Trophoblast cell (in vitro differentiated cells and primary cell): ENCODE results near the gene SLC6A8.

Source experiments
- DNase-seq, 2 donors: peaks; one replicate each; pipeline ENCODE4 v3.0.0-alpha.2; 2016
- H2AFZ ChIP-seq: 2 replicates; pipeline ENCODE4 v1.6.1; 2013; ENCODE audit warnings: low read length, moderate library complexity, mild to moderate bottlenecking; ENCODE audit not compliant: insufficient read depth, poor library complexity
- H2AK5ac ChIP-seq: 2 replicates; pipeline ENCODE4 v1.6.1; 2013; ENCODE audit warnings: mild to moderate bottlenecking, low read length
- H2BK120ac ChIP-seq: 2 replicates; pipeline ENCODE4 v1.6.1; 2013; ENCODE audit warnings: low read length, mild to moderate bottlenecking, moderate library complexity; ENCODE audit not compliant: insufficient read depth, poor library complexity
- H2BK12ac ChIP-seq: 2 replicates; pipeline ENCODE4 v1.6.1; 2013; ENCODE audit warnings: mild to moderate bottlenecking, low read length, moderate library complexity
- H2BK5ac ChIP-seq: 2 replicates; pipeline ENCODE4 v1.6.1; 2013; ENCODE audit warnings: low read length, low read depth, moderate library complexity, mild to moderate bottlenecking; ENCODE audit not compliant: poor library complexity
- H3K14ac ChIP-seq: 2 replicates; pipeline ENCODE4 v1.6.1; 2013; ENCODE audit warnings: mild to moderate bottlenecking, low read length
- H3K18ac ChIP-seq: 2 replicates; pipeline ENCODE4 v1.6.1; 2013; ENCODE audit warnings: mild to moderate bottlenecking, low read length
- H3K23ac ChIP-seq: 2 replicates; pipeline ENCODE4 v1.6.1; 2013; ENCODE audit warnings: low read length
- H3K27ac ChIP-seq: 2 replicates; pipeline ENCODE4 v1.5.1; 2013; ENCODE audit warnings: low read depth, mild to moderate bottlenecking, inconsistent platforms, low read length, moderate library complexity
- H3K27me3 ChIP-seq: 2 replicates; pipeline ENCODE4 v1.6.1; 2013; ENCODE audit warnings: inconsistent platforms, mild to moderate bottlenecking, low read length, moderate library complexity; ENCODE audit not compliant: insufficient read depth
- H3K36me3 ChIP-seq, 2 experiments: 1 replicate in 1 of 2; 2 replicates in 1 of 2; pipeline ENCODE4 v1.6.1; 2013; ENCODE audit warnings: low read length in 2 of 2, mild to moderate bottlenecking in 2 of 2, moderate library complexity in 1 of 2; ENCODE audit not compliant: insufficient read depth in 2 of 2, control insufficient read depth in 1 of 2
- H3K4ac ChIP-seq: 2 replicates; pipeline ENCODE4 v1.6.1; 2013; ENCODE audit warnings: low read depth, mild to moderate bottlenecking, low read length, moderate library complexity
- H3K4me1 ChIP-seq, 2 experiments: 1 replicate in 1 of 2; 2 replicates in 1 of 2; pipeline ENCODE4 v1.6.1; 2013; ENCODE audit warnings: low read length in 2 of 2, mild to moderate bottlenecking in 2 of 2, moderate library complexity in 1 of 2; ENCODE audit not compliant: insufficient read depth in 2 of 2, control insufficient read depth in 1 of 2
- H3K4me2 ChIP-seq: 2 replicates; pipeline ENCODE4 v1.6.1; 2013; ENCODE audit warnings: inconsistent platforms, mild to moderate bottlenecking, low read length, moderate library complexity
- H3K4me3 ChIP-seq: 2 replicates; pipeline ENCODE4 v1.5.1; 2013; ENCODE audit warnings: mild to moderate bottlenecking, low read depth, low read length, inconsistent platforms
- H3K79me1 ChIP-seq: one replicate; pipeline ENCODE4 v1.6.1; 2013; ENCODE audit warnings: low read length
- H3K79me2 ChIP-seq: 2 replicates; pipeline ENCODE4 v1.6.1; 2013; ENCODE audit warnings: low read length, mild to moderate bottlenecking; ENCODE audit not compliant: control insufficient read depth, insufficient read depth, poor library complexity
- H3K9ac ChIP-seq: 2 replicates; pipeline ENCODE4 v1.6.1; 2013; ENCODE audit warnings: mild to moderate bottlenecking, low read length
- H3K9me3 ChIP-seq: 2 replicates; pipeline ENCODE4 v1.6.1; 2013; ENCODE audit warnings: low read depth, mild to moderate bottlenecking, control low read depth, inconsistent platforms, low read length; ENCODE audit not compliant: insufficient read depth
- H4K12ac ChIP-seq: 2 replicates; pipeline ENCODE4 v1.6.1; 2013; ENCODE audit warnings: low read depth, mild to moderate bottlenecking, low read length, moderate library complexity
- H4K8ac ChIP-seq: 2 replicates; pipeline ENCODE4 v1.6.1; 2013; ENCODE audit warnings: low read depth, mild to moderate bottlenecking, low read length, moderate library complexity
- H4K91ac ChIP-seq: one replicate; pipeline ENCODE4 v1.6.1; 2013; ENCODE audit warnings: low read depth, mild to moderate bottlenecking, low read length, moderate library complexity
- WGBS: extraction: QIAGEN DNeasy Blood & Tissue Kit; methylation state at CpG from one replicate; pipeline ENCODE4 v1.1.7; 2013; ENCODE audit warnings: missing lambda C conversion rate; ENCODE audit not compliant: insufficient read length, insufficient coverage; ENCODE audit errors: extremely low coverage; 5-methylcytosine and 5-hydroxymethylcytosine counted together

The SLC6A8 gene

DNA sequence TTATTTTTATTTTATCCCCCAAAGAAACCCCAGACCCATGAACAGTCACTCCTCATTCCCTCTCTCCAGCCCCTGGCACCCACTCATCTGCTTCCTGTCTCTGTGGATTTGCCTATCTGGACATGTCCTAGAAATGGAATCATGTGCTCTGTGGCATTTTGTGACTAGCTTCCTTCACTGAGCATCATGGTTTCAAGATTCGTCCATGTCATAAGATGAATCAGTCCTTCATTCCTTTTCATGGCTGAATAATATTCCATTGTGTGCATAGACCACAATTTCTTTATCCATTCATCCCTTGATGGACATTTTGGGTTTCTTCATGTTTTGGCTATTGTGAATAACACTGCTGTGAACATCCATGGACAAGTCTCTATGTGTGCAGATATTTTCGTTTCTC lies 47.1 kb downstream of the SLC6A8 start:
- no peak overlapping the region for H3K23ac ChIP-seq
- peaks cover 3 to 4% of the 10 kb centered on the region in 2 experiments for H3K4me1 ChIP-seq
- no peak overlapping the region for H2BK5ac ChIP-seq
- H2BK120ac ChIP-seq, result no peak overlapping the region
- H3K4me2 ChIP-seq, result no peak overlapping the region
- H3K27ac ChIP-seq, result no peak overlapping the region
- no peak overlapping the region for H4K12ac ChIP-seq
- no peak overlapping the region for H2AFZ ChIP-seq
- peaks cover 7% of the 10 kb centered on the region in 2 experiments for H3K36me3 ChIP-seq
- no peaks in the 10 kb centered on the region for H3K79me2 ChIP-seq
- no peak overlapping the region for H3K9ac ChIP-seq
- no peak overlapping the region for H3K14ac ChIP-seq
- no peak overlapping the region for H3K4ac ChIP-seq
- no peak overlapping the region for H2AK5ac ChIP-seq
- WGBS, result no CpG with 5 or more reads among the region's 2 CpGs
- H4K91ac ChIP-seq, result no peak overlapping the region
- H3K18ac ChIP-seq, result no peak overlapping the region
- no peaks in the 10 kb centered on the region for H3K27me3 ChIP-seq
- no peak overlapping the region for H3K4me3 ChIP-seq
- H4K8ac ChIP-seq, result no peak overlapping the region
- H2BK12ac ChIP-seq, result no peak overlapping the region
- peaks cover 4% of the 10 kb centered on the region for H3K9me3 ChIP-seq
- H3K79me1 ChIP-seq, result no peaks in the 10 kb centered on the region
- no peak for DNase-seq

- no peak overlapping the region for H4K91ac ChIP-seq
- no peak overlapping the region for H3K4ac ChIP-seq
- no peak overlapping the region for H3K23ac ChIP-seq
- peaks cover 4% of the 10 kb centered on the region for H3K9me3 ChIP-seq
- no peak overlapping the region for H2AK5ac ChIP-seq
- no peaks in the 10 kb centered on the region for H3K79me1 ChIP-seq
- no peak for DNase-seq
- H4K12ac ChIP-seq, result no peak overlapping the region
- no peak overlapping the region for H2AFZ ChIP-seq
- peaks cover 3 to 4% of the 10 kb centered on the region in 2 experiments for H3K4me1 ChIP-seq
- H3K27me3 ChIP-seq, result no peaks in the 10 kb centered on the region
- no peaks in the 10 kb centered on the region for H3K79me2 ChIP-seq
- no peak overlapping the region for H3K4me2 ChIP-seq
- no CpG with 5 or more reads among the region's 9 CpGs for WGBS
- H3K36me3 ChIP-seq, result peaks cover 7% of the 10 kb centered on the region in 2 experiments
- no peak overlapping the region for H3K4me3 ChIP-seq
- H3K18ac ChIP-seq, result no peak overlapping the region
- H3K27ac ChIP-seq, result no peak overlapping the region
- H2BK120ac ChIP-seq, result no peak overlapping the region
- H3K9ac ChIP-seq, result no peak overlapping the region
- no peak overlapping the region for H2BK5ac ChIP-seq
- H2BK12ac ChIP-seq, result no peak overlapping the region
- H4K8ac ChIP-seq, result no peak overlapping the region
- H3K14ac ChIP-seq, result no peak overlapping the region
Observed at GRCh38 chrX:153735274-153735673, 47.5 kb downstream of the SLC6A8 start.

GRCh38 chrX:153736071-153736820 lies 48.5 kb downstream of the SLC6A8 start:
- H3K27me3 ChIP-seq, result no peaks in the 10 kb centered on the region
- H3K4me2 ChIP-seq, result no peak overlapping the region
- no peak overlapping the region for H3K4ac ChIP-seq
- H3K14ac ChIP-seq, result no peak overlapping the region
- H3K79me1 ChIP-seq, result no peaks in the 10 kb centered on the region
- H3K23ac ChIP-seq, result no peak overlapping the region
- no peak overlapping the region for H3K18ac ChIP-seq
- no peak overlapping the region for H2AK5ac ChIP-seq
- no peak overlapping the region for H2BK5ac ChIP-seq
- H2BK120ac ChIP-seq, result no peak overlapping the region
- no peak overlapping the region for H4K91ac ChIP-seq
- H4K8ac ChIP-seq, result no peak overlapping the region
- no peak overlapping the region for H4K12ac ChIP-seq
- peaks cover 7 to 10% of the 10 kb centered on the region in 2 experiments for H3K36me3 ChIP-seq
- no peak overlapping the region for H2AFZ ChIP-seq
- H2BK12ac ChIP-seq, result no peak overlapping the region
- H3K27ac ChIP-seq, result no peak overlapping the region
- WGBS, result no CpG with 5 or more reads among the region's 30 CpGs
- no peaks in the 10 kb centered on the region for H3K79me2 ChIP-seq
- no peak overlapping the region for H3K9ac ChIP-seq
- H3K9me3 ChIP-seq, result peaks cover 4% of the 10 kb centered on the region
- no peak for DNase-seq
- H3K4me3 ChIP-seq, result no peak overlapping the region
- peaks cover 3 to 4% of the 10 kb centered on the region in 2 experiments for H3K4me1 ChIP-seq

DNA sequence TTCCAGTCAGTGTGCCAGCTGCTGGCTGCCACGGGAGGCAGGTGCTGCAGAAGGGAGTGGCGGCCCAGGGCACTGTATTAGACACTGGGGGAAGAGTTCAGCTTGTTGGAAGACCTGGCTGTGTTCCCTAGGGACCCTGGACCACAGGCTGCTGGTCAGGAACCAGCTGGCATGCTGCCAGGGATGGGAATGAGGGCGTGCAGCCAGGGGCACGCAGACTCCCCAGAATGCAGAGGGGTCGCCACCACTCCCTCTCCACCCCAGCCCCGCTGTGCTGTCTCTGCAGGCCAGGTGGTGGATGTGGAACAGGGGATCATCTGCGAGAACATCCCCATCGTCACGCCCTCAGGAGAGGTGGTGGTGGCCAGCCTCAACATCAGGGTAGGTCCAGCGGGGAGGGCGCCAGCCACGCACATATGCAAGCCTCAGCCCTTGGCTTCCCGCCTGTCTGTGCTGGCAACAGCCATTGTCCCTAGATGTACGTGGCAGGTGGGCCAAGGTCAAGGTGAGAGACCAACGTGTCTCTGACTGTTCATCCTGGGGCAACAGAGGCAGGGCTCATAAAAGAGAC lies 49.2 kb downstream of the SLC6A8 start:
- peaks cover 3 to 4% of the 10 kb centered on the region in 2 experiments for H3K4me1 ChIP-seq
- H3K27me3 ChIP-seq, result no peaks in the 10 kb centered on the region
- H2AK5ac ChIP-seq, result no peak overlapping the region
- no peak overlapping the region for H3K4me3 ChIP-seq
- no peak overlapping the region for H4K91ac ChIP-seq
- no peak overlapping the region for H3K14ac ChIP-seq
- no peak overlapping the region for H3K9ac ChIP-seq
- H2BK5ac ChIP-seq, result no peak overlapping the region
- no peak overlapping the region for H4K12ac ChIP-seq
- H2AFZ ChIP-seq, result no peak overlapping the region
- DNase-seq, result no peak
- no peak overlapping the region for H3K4me2 ChIP-seq
- H3K4ac ChIP-seq, result no peak overlapping the region
- no peak overlapping the region for H3K18ac ChIP-seq
- no peaks in the 10 kb centered on the region for H3K79me2 ChIP-seq
- no peak overlapping the region for H3K27ac ChIP-seq
- peaks cover 4% of the 10 kb centered on the region for H3K9me3 ChIP-seq
- no peaks in the 10 kb centered on the region for H3K79me1 ChIP-seq
- H2BK120ac ChIP-seq, result no peak overlapping the region
- no peak overlapping the region for H3K23ac ChIP-seq
- peaks cover 10% of the 10 kb centered on the region in 2 experiments for H3K36me3 ChIP-seq
- H2BK12ac ChIP-seq, result no peak overlapping the region
- no peak overlapping the region for H4K8ac ChIP-seq
- no CpG with 5 or more reads among the region's 15 CpGs for WGBS
